HT-29 (cell line): ENCODE measurements around the gene DUSP7. TPM values are rescaled to one million over a fixed set of nuclear protein-coding genes. Genes with fewer than 3 reads are reported as not detected.

Experiments used
- DNase-seq: peaks from one replicate; pipeline ENCODE4 v3.0.0-alpha.2; 2015; ENCODE audit warnings: low spot score
- total RNA-seq: library from RNA; depleted of rRNA; stranded (reverse); fragments of >200 nt; shearing (Covaris generic); gene quantifications from 2 replicates; pipeline ENCODE4 v1.2.3, GENCODE V29; 2014

DUSP7 gene
- total RNA-seq, 1 experiment from 2014 or later: 18.5 TPM

- no peak for DNase-seq
Measured at GRCh38 chr3:52068730-52069129, 12.4 kb upstream of the DUSP7 start.

- DNase-seq: no peak
Measured at GRCh38 chr3:52068055-52068571, 11.7 kb upstream of the DUSP7 start.

GRCh38 chr3:52067526-52067925 is 11.2 kb upstream of the DUSP7 start:
- DNase-seq: no peak

- DNase-seq: no peak
Measured at GRCh38 chr3:52067046-52067445, 10.7 kb upstream of the DUSP7 start.

GRCh38 chr3:52065264-52065756 is 8.9 kb upstream of the DUSP7 start:
- no peak for DNase-seq

- no peak for DNase-seq
Measured at GRCh38 chr3:52064561-52064960, 8.2 kb upstream of the DUSP7 start.

GRCh38 chr3:52063026-52063723 is 6.8 kb upstream of the DUSP7 start:
- no peak for DNase-seq

GRCh38 chr3:52062505-52062904 is 6.1 kb upstream of the DUSP7 start:
- peak; percentile 45 for DNase-seq

GRCh38 chr3:52061121-52061910 is 4.9 kb upstream of the DUSP7 start:
- DNase-seq: no peak

GRCh38 chr3:52059781-52060180 is 3.4 kb upstream of the DUSP7 start:
- DNase-seq: no peak

GRCh38 chr3:52057812-52058495 is 1.6 kb upstream of the DUSP7 start:
- no peak for DNase-seq

- peak; percentile 97 for DNase-seq
Measured at GRCh38 chr3:52056968-52057811, 819 bp upstream of the DUSP7 start.

GRCh38 chr3:52055537-52056351 is 627 bp downstream of the DUSP7 start:
- peak; percentile 51 for DNase-seq

GRCh38 chr3:52054661-52055511 is 1.5 kb downstream of the DUSP7 start:
- DNase-seq: no peak

GRCh38 chr3:52053307-52054304 is 2.8 kb downstream of the DUSP7 start:
- peak; percentile 40 for DNase-seq

- DNase-seq: peak; percentile 56
Measured at GRCh38 chr3:52052831-52053306, 3.5 kb downstream of the DUSP7 start.

- no peak for DNase-seq
Measured at GRCh38 chr3:52051444-52051843, 4.9 kb downstream of the DUSP7 start.

- DNase-seq: no peak
Measured at GRCh38 chr3:52050571-52050970, 5.8 kb downstream of the DUSP7 start.
